ENCODE data around the gene PDE8A.
"Not testable (repeated sequence)": the region's sequence is repeated elsewhere in the genome, so short reads cannot be mapped to it uniquely, and the experiment has no call there.

PDE8A gene

GRCh38 chr15:84962955-84963354 is 18.7 kb upstream of the PDE8A start:
- DNase-seq = no peak

DNA sequence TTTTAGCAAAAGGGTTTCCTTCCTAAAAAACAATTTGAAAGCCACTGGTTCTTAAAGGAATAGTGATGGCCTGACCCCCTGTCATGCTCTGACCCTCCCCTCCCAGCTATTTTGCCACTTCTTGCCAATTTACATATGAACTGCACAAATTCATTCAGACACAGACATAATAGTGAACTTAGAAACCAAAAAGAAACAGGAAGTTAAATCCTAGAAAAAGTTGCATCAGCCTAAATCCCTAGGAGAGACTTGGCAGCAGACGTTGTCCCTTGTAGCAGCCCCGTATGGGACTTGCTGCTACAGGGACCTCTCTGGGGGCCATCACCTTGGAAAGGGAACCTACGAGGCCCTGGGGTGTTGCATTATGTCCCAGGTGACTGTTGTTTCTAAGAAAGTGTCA is 14.3 kb upstream of the PDE8A start:
- DNase-seq = no peak

DNA sequence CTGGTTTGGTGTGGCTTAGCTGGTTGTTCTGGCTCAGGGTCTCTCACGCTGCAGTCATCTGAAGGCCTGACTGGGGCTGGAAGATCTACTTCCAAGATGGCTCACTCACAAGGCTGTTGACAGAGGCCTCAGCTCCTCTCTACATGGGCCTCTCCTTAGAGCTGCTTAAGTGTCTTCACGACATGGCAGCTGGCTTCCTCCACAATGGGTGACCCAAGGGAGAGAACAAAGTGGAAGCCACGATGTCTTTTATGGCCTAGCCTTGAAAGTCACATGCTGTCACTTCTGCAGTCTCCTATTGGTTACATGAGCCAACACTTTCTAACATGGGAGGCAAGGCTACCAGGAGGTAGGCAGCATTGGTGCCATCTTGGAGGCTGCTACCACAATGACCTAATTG is 13.4 kb upstream of the PDE8A start:
- no peak for DNase-seq

DNA sequence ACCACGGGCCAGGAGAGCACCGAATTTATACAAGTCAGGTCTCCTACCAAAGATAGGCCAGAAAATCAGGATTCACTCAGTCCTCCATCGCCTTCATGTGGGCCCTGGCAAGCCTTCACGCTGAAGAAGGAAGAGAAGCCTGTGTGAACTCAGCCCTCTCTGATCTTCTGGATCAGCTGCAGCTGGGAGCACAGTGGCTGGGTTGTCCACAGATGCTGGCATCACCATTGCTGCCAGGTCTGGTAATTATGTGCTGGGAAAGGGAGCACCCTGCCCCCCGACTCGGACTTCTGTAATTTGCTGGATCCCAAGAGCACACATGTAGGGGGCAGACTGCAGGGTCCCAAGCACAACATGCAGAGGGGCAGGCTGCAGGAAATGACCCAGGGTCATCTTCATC is 12.4 kb upstream of the PDE8A start:
- DNase-seq = no peak

GRCh38 chr15:84970843-84971242 is 10.8 kb upstream of the PDE8A start:
- DNase-seq = no peak

DNA sequence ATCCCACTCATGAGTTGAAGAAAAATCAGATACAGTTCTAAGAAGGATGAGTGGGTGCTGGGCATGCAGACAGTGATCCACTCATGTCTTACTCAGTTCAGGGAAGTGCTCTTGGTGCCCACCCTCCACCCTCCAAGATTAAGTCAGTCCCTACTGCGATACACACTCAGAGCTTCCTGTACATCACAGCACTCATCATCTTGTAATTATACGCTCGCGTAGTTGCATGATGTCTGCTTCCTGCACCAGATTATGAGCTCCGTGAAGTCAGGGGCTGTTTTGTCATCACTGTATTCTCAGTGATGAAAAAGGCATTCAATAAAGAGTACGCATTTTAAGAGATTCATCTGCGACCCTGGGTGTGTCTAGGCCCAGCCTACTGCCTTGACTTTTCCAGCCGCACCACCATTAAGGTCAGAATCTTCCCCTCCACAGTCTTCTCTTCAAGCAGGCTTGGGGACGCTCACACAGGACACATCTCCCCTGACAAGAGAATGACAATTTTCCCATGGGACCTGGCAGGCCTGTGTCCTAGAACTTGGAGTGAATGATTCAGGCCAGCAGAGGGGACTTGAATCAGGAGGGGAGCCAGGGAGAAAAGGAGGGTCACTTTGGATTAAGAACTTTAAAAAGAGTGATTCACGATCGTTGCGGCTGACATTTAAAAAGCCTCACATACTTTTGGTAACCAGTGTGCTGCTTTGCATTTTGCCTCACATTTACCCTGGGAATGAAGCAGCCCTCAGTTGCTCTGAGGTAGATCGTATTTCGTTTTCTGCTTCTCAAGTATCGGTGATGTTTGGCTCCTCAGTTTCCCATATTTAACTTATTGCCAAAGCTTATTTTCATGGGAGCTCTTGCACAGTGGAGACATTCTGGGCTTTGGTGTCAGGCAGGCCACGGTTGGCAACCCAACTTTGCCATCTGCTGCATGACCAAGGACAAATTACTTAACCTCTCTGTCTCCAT is 7.9 kb upstream of the PDE8A start:
- no peak for DNase-seq

- no peak for DNase-seq
These were observed 5.7 kb upstream of the PDE8A start for GRCh38 chr15:84975871-84976351.

GRCh38 chr15:84976746-84977345 is 4.8 kb upstream of the PDE8A start:
- DNase-seq = no peak

- DNase-seq = no peak
These were observed 2.0 kb upstream of the PDE8A start for GRCh38 chr15:84979651-84980050.

GRCh38 chr15:84980196-84981053 is 1.2 kb upstream of the PDE8A start:
- DNase-seq = peak; percentile 89

- peak; percentile 94 for DNase-seq
These were observed 474 bp upstream of the PDE8A start for GRCh38 chr15:84981054-84981710.

- peak; percentile 37 for DNase-seq
These were observed 755 bp downstream of the PDE8A start for GRCh38 chr15:84982301-84982920.

GRCh38 chr15:84983294-84983693 is 1.6 kb downstream of the PDE8A start:
- no peak for DNase-seq

DNA sequence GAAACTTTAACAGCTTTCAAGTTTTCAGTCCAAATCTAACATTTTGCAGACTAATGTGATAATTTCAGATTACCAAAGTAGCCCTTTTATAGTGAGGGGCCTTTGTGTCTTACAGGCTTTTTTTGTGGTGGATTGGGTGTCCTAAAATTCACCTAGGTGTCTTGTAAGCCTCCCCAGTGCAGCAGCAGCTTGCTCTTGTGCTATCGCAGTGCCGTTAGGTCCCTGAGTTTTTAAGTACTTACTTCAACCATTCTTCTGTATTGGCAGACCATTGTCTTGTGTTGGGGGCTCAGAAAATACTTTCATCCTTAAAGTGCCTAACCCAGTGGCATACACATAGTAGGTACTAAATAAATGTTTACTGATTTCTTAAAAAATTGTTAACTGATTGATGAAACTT is 2.1 kb downstream of the PDE8A start:
- DNase-seq = peak; percentile 8

GRCh38 chr15:84985158-84985557 is 3.5 kb downstream of the PDE8A start:
- no peak for DNase-seq

- not testable (repeated sequence) for DNase-seq
These were observed 5.7 kb downstream of the PDE8A start for GRCh38 chr15:84987351-84987750.

DNA sequence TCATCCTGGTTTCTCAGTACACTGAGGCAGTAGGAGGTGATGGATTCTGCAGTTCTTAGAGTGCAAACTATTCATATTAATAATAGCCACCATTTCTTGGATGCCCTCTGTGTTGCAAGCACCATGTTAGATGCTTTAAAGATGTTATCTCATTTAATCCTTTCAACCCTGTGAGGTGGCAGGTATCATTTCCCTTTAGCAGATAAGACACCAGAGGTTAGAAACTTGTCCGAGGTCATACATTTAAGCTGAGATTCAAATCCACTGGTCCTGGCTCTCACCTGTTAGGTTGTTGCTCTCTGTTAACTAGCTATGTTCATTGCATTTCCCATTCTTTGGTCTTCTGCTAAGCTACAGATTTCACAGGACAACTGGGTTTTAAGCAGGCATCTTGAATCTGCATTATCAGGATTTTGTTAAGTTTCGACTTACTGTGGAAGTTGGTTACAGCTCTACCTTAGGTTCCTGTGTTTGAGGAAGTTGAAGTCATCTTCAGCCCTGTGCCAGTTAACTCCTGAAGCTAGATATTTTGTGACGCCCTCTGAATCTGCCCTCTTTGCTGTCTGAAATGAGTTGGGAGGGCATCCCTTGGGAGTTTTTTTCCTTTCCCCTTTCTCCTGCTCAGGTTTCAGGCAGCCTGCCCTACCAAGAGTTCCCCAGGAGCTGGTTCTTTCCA is 6.4 kb downstream of the PDE8A start:
- DNase-seq = no peak

DNA sequence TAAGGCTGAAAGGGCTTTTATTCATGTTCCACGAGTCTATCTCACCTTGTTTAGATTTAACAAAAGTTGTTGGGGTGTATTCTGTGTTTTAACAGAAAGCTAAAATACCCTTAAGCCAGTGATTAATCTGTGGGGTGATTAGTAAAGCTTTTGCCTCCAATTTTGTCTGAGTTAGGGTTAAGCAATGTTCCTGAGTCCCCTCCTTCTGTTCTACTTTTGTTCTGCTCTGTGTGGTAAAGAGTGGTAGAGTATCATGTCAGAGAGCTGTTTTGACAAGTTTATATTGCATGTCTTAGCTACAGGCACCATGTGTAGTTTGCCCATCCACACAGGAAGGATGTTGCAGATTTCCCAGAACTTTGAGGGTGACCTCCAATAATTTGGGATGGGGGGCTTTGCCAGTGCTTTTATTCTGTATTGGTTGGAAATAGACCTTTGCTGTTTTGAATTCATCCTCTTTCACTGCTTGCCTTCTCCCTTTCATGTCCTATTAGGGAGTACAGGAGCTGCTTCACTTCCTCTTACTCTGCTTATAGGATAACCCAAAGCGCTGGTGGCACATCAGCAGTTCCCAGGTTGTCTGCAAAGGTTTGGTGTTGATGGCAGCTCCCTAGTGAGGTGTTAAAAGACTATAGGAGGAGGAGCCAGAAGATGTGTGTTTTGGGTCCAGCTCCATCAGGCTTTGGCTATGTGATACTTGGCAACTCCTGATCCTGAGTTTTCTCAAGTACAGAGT is 7.4 kb downstream of the PDE8A start:
- DNase-seq = no peak

- DNase-seq = no peak
These were observed 8.9 kb downstream of the PDE8A start for GRCh38 chr15:84990507-84990906.

DNA sequence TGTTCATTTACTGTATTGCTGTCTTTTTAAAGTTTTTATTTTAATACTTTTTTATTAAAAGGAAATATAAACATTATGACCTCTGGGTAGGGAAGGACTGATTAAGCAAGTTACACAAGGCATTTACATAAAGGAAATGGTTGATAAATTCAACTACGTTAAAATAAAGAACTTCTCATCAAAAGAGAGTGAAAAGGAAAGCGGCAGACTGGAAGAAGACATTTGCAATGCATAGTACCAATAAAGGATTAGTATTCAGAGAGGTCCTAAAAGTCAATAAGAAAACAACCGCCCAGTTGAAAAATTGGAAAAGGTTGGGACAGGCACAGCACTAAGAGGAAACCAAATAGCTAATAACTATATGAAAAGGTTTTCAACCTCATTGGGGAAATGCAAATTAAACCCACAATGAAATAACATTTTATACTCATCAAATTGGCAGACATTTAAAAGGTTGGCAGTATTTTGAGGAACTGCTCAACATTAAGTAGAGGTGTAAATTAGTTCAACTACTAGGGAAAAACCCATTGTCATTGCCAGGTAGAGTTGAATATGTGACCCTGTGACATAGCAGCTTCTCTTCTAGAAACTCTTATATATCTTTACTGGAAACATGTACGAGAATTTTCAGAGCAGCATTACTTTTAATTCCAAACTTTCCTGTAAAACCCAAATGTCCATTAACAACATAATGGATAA is 9.5 kb downstream of the PDE8A start:
- DNase-seq = no peak

Measured in NCI-H69 (cell line).